ENCODE measurements around the gene KRTAP20-2. TPM values are rescaled to one million over a fixed set of nuclear protein-coding genes. Genes with fewer than 3 reads are reported as not detected.

Gene KRTAP20-2
- polyA plus RNA-seq, 3 donors from 2014 or later, result not detected

GRCh38 chr21:30628109-30628508 lies 6.9 kb upstream of the KRTAP20-2 start:
- H3K36me3 Mint-ChIP-seq, result peaks cover 0 to 3% (median 0%) of the 10 kb centered on the region in 3 donors
- no peak for DNase-seq
- peaks cover 11 to 43% (median 29%) of the 10 kb centered on the region in 6 donors for H3K9me3 Mint-ChIP-seq
- H3K4me3 Mint-ChIP-seq, result no peak overlapping the region
- no peak overlapping the region for H3K27ac Mint-ChIP-seq
- no peaks in the 10 kb centered on the region for H3K27me3 Mint-ChIP-seq (ENCODE audit: low read depth in 3 of 3)
- no peaks in the 10 kb centered on the region for H3K4me1 Mint-ChIP-seq

GRCh38 chr21:30629200-30629599 lies 5.8 kb upstream of the KRTAP20-2 start:
- Mint-ChIP-seq H3K36me3 (peaks cover 0 to 3% (median 0%) of the 10 kb centered on the region in 3 donors), H3K4me3 (no peak overlapping the region), H3K27ac (no peak overlapping the region), H3K27me3 (ENCODE audit: low read depth in 3 of 3) (no peaks in the 10 kb centered on the region), H3K4me1 (no peaks in the 10 kb centered on the region), H3K9me3 (peaks cover 4 to 42% (median 27%) of the 10 kb centered on the region in 6 donors)
- DNase-seq, result no peak

DNA sequence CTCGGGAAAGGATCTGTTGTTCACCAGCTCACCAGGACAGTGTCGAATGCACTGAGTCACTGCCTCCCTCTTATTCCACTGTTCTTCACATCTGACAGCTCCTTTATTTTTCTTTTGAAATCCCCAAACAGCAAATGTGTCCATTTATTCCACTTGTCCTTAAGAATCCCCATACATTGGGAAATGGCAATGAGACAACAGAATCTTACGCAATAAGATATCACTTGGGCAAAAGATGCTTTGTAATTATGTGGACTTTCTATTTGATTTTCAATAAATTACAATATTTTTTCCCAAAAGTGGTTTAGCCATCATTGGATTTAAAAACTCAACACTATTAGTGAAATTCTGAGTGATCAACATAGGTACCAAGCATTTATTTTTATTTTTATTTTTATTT lies 3.7 kb downstream of the KRTAP20-2 start:
- H3K27ac Mint-ChIP-seq, result no peak overlapping the region
- no peak for DNase-seq
- no peaks in the 10 kb centered on the region for H3K4me1 Mint-ChIP-seq
- H3K4me3 Mint-ChIP-seq, result no peak overlapping the region
- H3K27me3 Mint-ChIP-seq (ENCODE audit: low read depth in 3 of 3), result peaks cover 0 to 4% (median 2%) of the 10 kb centered on the region in 3 donors
- no peaks in the 10 kb centered on the region for H3K36me3 Mint-ChIP-seq
- peaks cover 3 to 42% (median 16%) of the 10 kb centered on the region in 6 donors for H3K9me3 Mint-ChIP-seq

DNA sequence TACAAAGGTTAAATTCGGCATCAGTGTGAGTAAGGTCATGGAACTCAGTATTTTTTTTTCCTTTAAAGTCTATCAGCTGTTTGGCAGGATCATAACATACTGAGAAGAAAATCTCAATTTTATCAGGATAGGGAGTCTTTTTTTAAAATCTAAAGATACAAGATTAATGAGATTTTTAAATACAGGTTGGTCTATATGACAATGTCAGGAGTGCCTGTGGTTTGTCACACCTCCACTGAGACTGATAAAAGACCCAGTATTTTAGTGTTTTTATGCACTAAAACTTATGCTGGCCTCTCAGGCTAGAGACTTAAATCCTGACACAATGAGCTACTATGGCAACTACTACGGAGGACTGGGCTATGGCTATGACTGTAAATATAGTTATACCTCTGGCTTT lies 7.6 kb downstream of the KRTAP20-2 start, which contains the start of gene KRTAP20-3:
TSS of gene KRTAP20-3 (plus strand) at position 301 of the 400 bp plus-strand sequence.
- Mint-ChIP-seq H3K27me3 (ENCODE audit: low read depth in 3 of 3) (peaks cover 0 to 4% (median 0%) of the 10 kb centered on the region in 3 donors), H3K36me3 (no peaks in the 10 kb centered on the region), H3K4me3 (no peak within 1 kb of the TSS), H3K4me1 (no peaks in the 10 kb centered on the region), H3K27ac (no peak within 1 kb of the TSS), H3K9me3 (peaks cover 1 to 52% (median 22%) of the 10 kb centered on the region in 6 donors)
- no peak for DNase-seq

DNA sequence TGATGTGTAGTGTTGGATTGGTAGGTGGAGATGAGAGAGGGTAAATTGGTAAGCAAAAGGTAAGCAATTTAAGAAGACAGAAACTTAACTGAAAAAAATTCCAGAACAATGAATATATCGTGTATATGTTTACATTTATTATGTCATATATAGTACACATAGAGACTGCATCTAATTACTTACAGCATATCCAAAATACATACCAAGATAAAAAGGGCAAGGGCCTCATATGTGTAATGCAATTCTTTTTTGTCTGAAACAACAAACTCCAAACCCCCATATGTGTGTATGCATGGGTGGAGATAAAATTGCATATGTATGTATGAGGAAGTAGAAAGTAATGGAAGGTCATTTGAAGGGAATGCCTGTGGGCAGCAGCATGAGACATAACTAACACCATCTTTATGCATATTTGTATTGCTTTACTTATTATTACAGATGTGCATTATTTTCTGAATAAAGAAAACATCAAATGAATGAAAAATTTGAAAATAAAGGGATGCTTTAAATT lies 12.0 kb downstream of the KRTAP20-2 start:
- peaks cover 5 to 46% (median 24%) of the 10 kb centered on the region in 6 donors for H3K9me3 Mint-ChIP-seq
- no peak overlapping the region for H3K27ac Mint-ChIP-seq
- no peaks in the 10 kb centered on the region for H3K4me1 Mint-ChIP-seq
- H3K27me3 Mint-ChIP-seq (ENCODE audit: low read depth in 3 of 3), result peaks cover 0 to 4% (median 0%) of the 10 kb centered on the region in 3 donors
- no peak for DNase-seq
- no peak overlapping the region for H3K4me3 Mint-ChIP-seq
- H3K36me3 Mint-ChIP-seq, result no peaks in the 10 kb centered on the region

DNA sequence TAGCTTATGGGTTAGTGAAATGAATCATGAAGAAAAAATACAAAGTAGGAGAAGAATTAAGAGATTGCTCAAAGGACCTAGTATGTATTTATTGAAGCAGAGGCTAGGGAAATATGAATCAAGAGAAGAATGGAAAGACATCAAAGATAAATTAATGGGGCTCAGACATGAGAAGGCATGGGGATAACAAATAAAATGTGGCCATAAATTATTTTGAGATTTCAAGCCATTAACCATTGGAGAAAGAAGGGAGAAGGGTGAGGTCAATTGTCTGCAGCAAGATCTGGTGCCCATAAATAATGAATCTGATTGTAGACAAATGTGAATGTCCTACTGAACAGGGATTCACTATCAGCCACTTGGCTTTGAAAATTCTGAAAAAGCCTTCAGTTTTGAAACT lies 17.9 kb downstream of the KRTAP20-2 start:
- Mint-ChIP-seq H3K36me3 (no peaks in the 10 kb centered on the region), H3K27me3 (ENCODE audit: low read depth in 3 of 3) (no peaks in the 10 kb centered on the region), H3K27ac (no peak overlapping the region)

GRCh38 chr21:30668776-30669175 lies 33.8 kb downstream of the KRTAP20-2 start:
- Mint-ChIP-seq H3K9me3 (peaks cover 2 to 44% (median 17%) of the 10 kb centered on the region in 6 donors), H3K4me3 (no peak overlapping the region), H3K27ac (no peak overlapping the region), H3K27me3 (ENCODE audit: low read depth in 3 of 3) (peaks cover 0 to 2% (median 0%) of the 10 kb centered on the region in 3 donors), H3K36me3 (peaks cover 0 to 3% (median 0%) of the 10 kb centered on the region in 3 donors), H3K4me1 (no peaks in the 10 kb centered on the region)
- no peak for DNase-seq

More for the DNA sequence above, 17.9 kb downstream of the KRTAP20-2 start:
- Mint-ChIP-seq H3K4me3 (no peak overlapping the region), H3K9me3 (peaks cover 10 to 30% (median 15%) of the 10 kb centered on the region in 6 donors), H3K4me1 (no peaks in the 10 kb centered on the region)
- DNase-seq, result no peak

DNA sequence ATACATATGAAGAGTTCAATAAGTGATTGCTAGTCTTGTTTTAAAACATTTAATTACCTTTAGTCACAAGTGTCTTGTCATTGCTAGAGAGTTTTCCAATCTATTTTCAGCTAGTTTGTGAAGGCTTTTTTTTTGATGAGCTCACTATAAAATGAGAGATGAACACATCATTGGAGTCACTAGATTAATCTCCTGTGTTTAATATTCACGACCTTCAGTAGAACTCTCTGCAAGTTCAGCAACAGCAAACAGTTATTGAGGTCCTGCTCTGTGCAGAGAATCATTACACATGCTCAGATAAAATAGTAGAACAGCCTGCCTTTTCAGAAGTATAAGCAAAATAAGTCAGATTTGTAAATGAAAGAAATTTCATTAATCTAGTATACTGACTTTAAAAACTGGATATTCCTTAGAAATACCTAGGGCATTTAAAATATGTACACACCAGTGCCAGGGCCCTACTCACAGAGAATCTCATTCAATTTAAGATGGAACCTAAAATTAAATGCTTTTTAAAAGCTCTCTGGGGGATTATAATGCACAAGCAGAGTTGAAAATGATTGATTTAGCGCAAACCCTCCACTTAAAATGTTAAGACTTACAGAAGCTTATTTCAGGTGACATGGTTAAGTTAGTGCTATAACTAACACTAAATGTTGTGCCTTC lies 38.1 kb downstream of the KRTAP20-2 start:
- H3K27ac Mint-ChIP-seq, result no peak overlapping the region
- H3K36me3 Mint-ChIP-seq, result peaks cover 0 to 3% (median 0%) of the 10 kb centered on the region in 3 donors
- peaks cover 0 to 3% (median 2%) of the 10 kb centered on the region in 3 donors for H3K27me3 Mint-ChIP-seq (ENCODE audit: low read depth in 3 of 3)
- H3K4me1 Mint-ChIP-seq, result no peaks in the 10 kb centered on the region
- no peak for DNase-seq
- H3K9me3 Mint-ChIP-seq, result peaks cover 2 to 59% (median 17%) of the 10 kb centered on the region in 6 donors
- no peak overlapping the region for H3K4me3 Mint-ChIP-seq

GRCh38 chr21:30674312-30674711 lies 39.3 kb downstream of the KRTAP20-2 start:
- DNase-seq, result no peak
- Mint-ChIP-seq H3K27me3 (ENCODE audit: low read depth in 3 of 3) (peaks cover 0 to 3% (median 2%) of the 10 kb centered on the region in 3 donors), H3K9me3 (peaks cover 2 to 56% (median 19%) of the 10 kb centered on the region in 6 donors), H3K4me1 (no peaks in the 10 kb centered on the region), H3K36me3 (peaks cover 0 to 3% (median 0%) of the 10 kb centered on the region in 3 donors), H3K27ac (no peak overlapping the region), H3K4me3 (no peak overlapping the region)

- Mint-ChIP-seq H3K9me3 (peaks cover 0 to 44% (median 13%) of the 10 kb centered on the region in 6 donors), H3K36me3 (peaks cover 0 to 3% (median 0%) of the 10 kb centered on the region in 3 donors), H3K4me1 (no peaks in the 10 kb centered on the region), H3K27ac (no peak overlapping the region), H3K4me3 (no peak overlapping the region), H3K27me3 (ENCODE audit: low read depth in 3 of 3) (peaks cover 0 to 3% (median 0%) of the 10 kb centered on the region in 3 donors)
- no peak for DNase-seq
These were observed 41.7 kb downstream of the KRTAP20-2 start for GRCh38 chr21:30676737-30677136.

GRCh38 chr21:30680586-30680985 lies 45.6 kb downstream of the KRTAP20-2 start:
- Mint-ChIP-seq H3K4me1 (no peaks in the 10 kb centered on the region), H3K27me3 (ENCODE audit: low read depth in 3 of 3) (peaks cover 0 to 2% (median 2%) of the 10 kb centered on the region in 3 donors), H3K36me3 (peaks cover 0 to 3% (median 0%) of the 10 kb centered on the region in 3 donors), H3K4me3 (no peak overlapping the region), H3K27ac (no peak overlapping the region), H3K9me3 (peaks cover 5 to 33% (median 10%) of the 10 kb centered on the region in 6 donors)
- no peak for DNase-seq

GRCh38 chr21:30684506-30684905 lies 49.5 kb downstream of the KRTAP20-2 start:
- no peak overlapping the region for H3K27ac Mint-ChIP-seq
- H3K36me3 Mint-ChIP-seq, result peaks cover 0 to 3% (median 0%) of the 10 kb centered on the region in 3 donors
- peaks cover 0 to 2% (median 1%) of the 10 kb centered on the region in 3 donors for H3K27me3 Mint-ChIP-seq (ENCODE audit: low read depth in 3 of 3)

More at GRCh38 chr21:30684506-30684905, 49.5 kb downstream of the KRTAP20-2 start:
- Mint-ChIP-seq H3K4me3 (no peak overlapping the region), H3K9me3 (peaks cover 3 to 29% (median 11%) of the 10 kb centered on the region in 6 donors), H3K4me1 (no peaks in the 10 kb centered on the region)
- DNase-seq, result no peak
